NCI-H226 (cell line): ENCODE measurements around the gene DZIP1L.

Experiments
- DNase-seq: peaks from one replicate; pipeline ENCODE4 v3.0.0-alpha.2; 2015

The DZIP1L gene

DNA sequence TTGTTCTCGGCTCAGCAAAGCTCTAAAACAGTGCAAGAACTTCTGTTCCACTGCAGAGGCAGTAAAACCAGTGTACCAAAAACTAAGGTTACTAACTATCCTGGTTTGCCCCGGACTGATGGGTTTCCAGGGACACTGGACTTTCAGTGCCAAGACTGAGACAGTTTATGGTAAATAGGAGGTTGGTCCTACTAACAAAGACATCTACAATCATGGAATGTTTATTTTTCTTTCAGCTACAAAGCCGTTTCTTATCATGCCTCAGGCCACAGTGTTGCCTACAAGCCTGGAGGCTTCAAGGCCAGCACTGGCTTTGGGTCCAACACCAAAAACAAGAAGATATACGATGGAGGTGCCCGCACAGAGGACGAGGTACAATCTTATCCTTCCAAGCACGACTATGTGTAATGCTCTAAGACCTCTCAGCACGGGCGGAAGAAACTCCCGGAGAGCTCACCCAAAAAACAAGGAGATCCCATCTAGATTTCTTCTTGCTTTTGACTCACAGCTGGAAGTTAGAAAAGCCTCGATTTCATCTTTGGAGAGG lies 84.6 kb downstream of the DZIP1L start:
- no peak for DNase-seq

GRCh38 chr3:138027821-138028220 lies 87.6 kb downstream of the DZIP1L start:
- no peak for DNase-seq

DNA sequence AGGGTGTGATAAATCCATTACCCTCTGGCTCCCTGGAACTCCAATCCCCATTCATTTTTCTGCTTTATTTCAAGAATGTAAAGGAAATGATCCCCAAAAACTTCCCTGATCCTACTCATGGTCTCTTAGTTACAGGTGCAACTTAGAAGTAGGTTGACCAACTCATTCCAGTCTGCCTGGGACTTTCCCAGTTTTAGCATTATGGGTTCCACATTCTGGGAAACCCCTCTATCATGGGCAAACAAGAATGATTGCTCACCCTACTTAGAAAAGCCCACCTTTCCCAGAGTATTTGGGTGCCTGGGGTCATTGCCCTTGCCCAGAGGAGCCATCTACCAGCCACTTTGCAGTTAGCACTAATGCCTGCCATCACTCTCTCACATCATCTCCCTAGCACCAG lies 89.9 kb downstream of the DZIP1L start:
- DNase-seq: no peak

- no peak for DNase-seq
Observed at GRCh38 chr3:138023754-138024153, 91.7 kb downstream of the DZIP1L start.

- no peak for DNase-seq
Observed at GRCh38 chr3:138019281-138020069, 95.9 kb downstream of the DZIP1L start.

DNA sequence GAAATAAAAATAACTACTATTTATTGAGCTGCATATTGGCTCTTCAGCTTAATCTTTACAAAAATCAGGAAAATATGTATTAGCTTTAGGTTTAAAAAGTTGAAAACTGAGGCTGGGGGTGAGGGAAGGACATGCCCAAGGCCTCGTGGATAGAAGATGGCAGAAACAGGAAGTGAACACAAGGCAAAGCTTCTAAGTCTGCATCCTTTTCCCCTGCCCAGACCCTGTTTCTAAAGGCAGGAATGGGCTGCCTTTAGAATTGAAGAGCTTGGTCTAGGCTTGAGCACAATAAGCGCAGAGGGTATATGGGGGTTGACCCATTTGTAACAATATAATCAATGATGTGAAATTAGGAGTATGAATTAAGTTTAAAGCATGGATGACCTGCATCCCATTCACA lies 99.3 kb downstream of the DZIP1L start:
- no peak for DNase-seq

- DNase-seq: no peak
Observed at GRCh38 chr3:138012526-138012925, 102.9 kb downstream of the DZIP1L start.
